Tibial artery (tissue), 4 donors: Measurements from ENCODE around the gene ACOT13.
"Not testable (repeated sequence)": the region's sequence is repeated elsewhere in the genome, so short reads cannot be mapped to it uniquely, and the experiment has no call there.

Experiments used
- DNase-seq, 2 donors: peaks; one replicate each; pipeline ENCODE4 v3.0.0-alpha.2; 2019
- H3K27ac ChIP-seq, 2 donors: fragments of 200-600 bp; sonication (generic) in 1 of 2; 1 replicate in 1 of 2; 2 replicates in 1 of 2; pipeline ENCODE4 v1.5.1; 2018 to 2019; ENCODE audit warnings: mild to moderate bottlenecking in 1 of 2
- H3K27me3 ChIP-seq, 2 donors: fragments of 200-600 bp; sonication (generic) in 1 of 2; one replicate each; pipeline versions ENCODE4 v1.5.1 to v1.6.0; 2016 to 2019
- H3K36me3 ChIP-seq, 3 donors: fragments of 200-600 bp; sonication (generic) in 2 of 3; one replicate each; pipeline ENCODE4 v1.5.1; 2016 to 2019; ENCODE audit warnings: mild to moderate bottlenecking in 2 of 3
- H3K4me1 ChIP-seq, 4 donors: fragments of 200-600 bp; sonication (generic) in 2 of 4; 1 replicate in 3 of 4; 2 replicates in 1 of 4; pipeline ENCODE4 v1.5.1; 2016 to 2019
- H3K4me3 ChIP-seq, 2 donors: fragments of 200-600 bp; sonication (generic) in 1 of 2; 1 replicate in 1 of 2; 2 replicates in 1 of 2; pipeline ENCODE4 v1.5.1; 2018 to 2019; ENCODE audit warnings: mild to moderate bottlenecking in 2 of 2
- H3K9me3 ChIP-seq, 3 donors: fragments of 200-600 bp; sonication (generic) in 1 of 3; one replicate each; pipeline ENCODE4 v1.5.1; 2016 to 2019
- CTCF ChIP-seq, 2 experiments: fragments of 200-600 bp in 1 of 2; fragments of 450-650 bp in 1 of 2; IDR thresholded peaks; one replicate each; pipeline ENCODE4 v1.5.1; 2017 to 2019; ENCODE audit warnings: antibody characterized with exemption in 2 of 2, mild to moderate bottlenecking in 1 of 2, moderate library complexity in 1 of 2
- intact Hi-C: fragments of 100-400 bp; cut with DNase I; formaldehyde crosslinking; loops from one replicate; pipeline ENCODE4 v1.15.0; 2023; ENCODE audit warnings: low total_unique reads

ACOT13 gene

DNA sequence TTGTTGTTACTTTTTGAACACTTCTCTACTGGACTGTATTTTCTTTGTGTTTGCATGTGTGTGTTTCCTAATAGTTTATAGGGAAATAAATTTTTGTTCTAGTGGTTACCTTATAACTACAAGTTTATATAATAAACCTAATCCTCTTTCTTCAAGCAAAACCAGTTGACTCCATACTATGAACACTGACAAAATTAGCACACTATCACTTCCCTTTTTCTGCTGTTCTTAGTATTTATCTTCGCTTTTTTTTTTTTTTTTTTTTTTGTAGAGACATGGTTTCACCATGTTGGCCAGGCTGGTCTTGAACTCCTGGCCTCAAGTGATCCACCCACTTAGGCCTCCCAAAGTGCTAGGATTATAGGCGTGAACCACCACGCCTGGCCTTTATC, 77.1 kb downstream of the ACOT13 start:
- Histone ChIP-seq H3K4me1 (no peaks in the 10 kb centered on the region), H3K9me3 (no peaks in the 10 kb centered on the region), H3K36me3 (no peaks in the 10 kb centered on the region), H3K27ac (peak overlapping the region; percentile 41 to 48), H3K4me3 (no peak overlapping the region), H3K27me3 (no peaks in the 10 kb centered on the region)
- no peak for DNase-seq
- no peak for TF ChIP-seq CTCF (IDR thresholded peaks at IDR 0.05)
- intact Hi-C loops = no loop called here

DNA sequence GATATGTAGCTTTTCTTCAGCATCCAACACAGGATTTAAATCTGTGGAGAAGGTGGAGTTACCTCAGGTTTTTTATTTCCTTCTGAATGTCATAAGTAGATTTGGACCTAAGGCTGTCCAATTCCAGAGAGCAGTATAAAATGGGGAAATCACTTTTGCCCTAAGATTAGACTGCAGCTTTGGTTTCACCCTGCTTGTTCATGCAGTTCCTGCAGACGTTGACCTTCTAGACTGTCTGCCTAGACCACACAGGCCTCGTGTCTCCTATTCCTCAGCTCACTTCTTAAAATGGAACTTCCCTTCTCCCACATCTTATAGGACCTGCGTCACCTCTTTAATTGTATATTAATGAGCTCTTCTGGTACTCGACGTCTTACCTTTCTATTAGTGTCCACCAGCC, 78.0 kb downstream of the ACOT13 start:
- Histone ChIP-seq H3K4me3 (no peak overlapping the region), H3K4me1 (no peaks in the 10 kb centered on the region), H3K36me3 (no peaks in the 10 kb centered on the region), H3K27me3 (no peaks in the 10 kb centered on the region), H3K9me3 (no peaks in the 10 kb centered on the region), H3K27ac (no peak overlapping the region)
- no peak for DNase-seq
- intact Hi-C loops = no loop called here
- no peak for TF ChIP-seq CTCF (IDR thresholded peaks at IDR 0.05)

- H3K36me3 ChIP-seq = no peaks in the 10 kb centered on the region
- H3K27ac ChIP-seq = no peak overlapping the region
- no peak overlapping the region for H3K4me3 ChIP-seq
- DNase-seq = no peak
- no peaks in the 10 kb centered on the region for H3K4me1 ChIP-seq
- no peaks in the 10 kb centered on the region for H3K27me3 ChIP-seq
- no peaks in the 10 kb centered on the region for H3K9me3 ChIP-seq
- intact Hi-C loops = no loop called here
- TF ChIP-seq CTCF (IDR thresholded peaks at IDR 0.05) = no peak
Observed at GRCh38 chr6:24749297-24749696, 82.4 kb downstream of the ACOT13 start.

- intact Hi-C loops, DNase-seq, H3K4me1 ChIP-seq, H3K27me3 ChIP-seq, H3K9me3 ChIP-seq, H3K4me3 ChIP-seq, H3K36me3 ChIP-seq, H3K27ac ChIP-seq: not testable (repeated sequence)
Observed at GRCh38 chr6:24750878-24751277, 84.0 kb downstream of the ACOT13 start.

DNA sequence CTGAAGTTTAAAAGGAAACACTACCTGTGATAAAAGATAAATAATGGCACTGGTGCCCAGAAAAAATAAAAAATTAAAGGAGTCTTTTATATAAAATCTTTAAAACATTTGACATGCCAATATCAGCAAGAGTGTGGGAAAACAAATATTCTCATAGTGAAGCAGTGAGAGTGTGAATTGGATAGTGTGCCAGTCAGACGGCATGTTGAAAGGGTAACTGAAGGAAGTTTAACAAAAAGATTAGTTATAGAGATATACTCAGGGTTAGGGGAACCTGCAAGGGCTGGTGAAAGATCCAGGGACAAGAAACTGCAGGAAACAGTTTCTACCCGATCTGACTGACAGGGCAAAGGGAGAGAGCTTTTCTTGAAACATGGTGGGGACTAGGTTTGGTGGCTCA, 85.6 kb downstream of the ACOT13 start:
- no peak overlapping the region for H3K4me3 ChIP-seq
- H3K27me3 ChIP-seq = no peaks in the 10 kb centered on the region
- TF ChIP-seq CTCF (IDR thresholded peaks at IDR 0.05) = no peak
- DNase-seq = no peak
- intact Hi-C loops = no loop called here
- no peaks in the 10 kb centered on the region for H3K9me3 ChIP-seq
- H3K4me1 ChIP-seq = no peaks in the 10 kb centered on the region
- H3K36me3 ChIP-seq = no peaks in the 10 kb centered on the region
- no peak overlapping the region for H3K27ac ChIP-seq

GRCh38 chr6:24752917-24753492, 86.1 kb downstream of the ACOT13 start:
- Histone ChIP-seq H3K27me3 (no peaks in the 10 kb centered on the region), H3K27ac (no peak overlapping the region), H3K4me3 (no peak overlapping the region), H3K4me1 (no peaks in the 10 kb centered on the region), H3K9me3 (no peaks in the 10 kb centered on the region), H3K36me3 (no peaks in the 10 kb centered on the region)
- TF ChIP-seq CTCF (IDR thresholded peaks at IDR 0.05) = no peak
- intact Hi-C loops = loop anchor here (1.0 kb wide), 1 partner anchor 30 kb away; no protein-coding TSS in a partner anchor
- DNase-seq = no peak
